Naive thymus-derived CD8-positive, alpha-beta T cell (primary cell): ENCODE measurements around the gene SSU72. TPM values are rescaled to one million over a fixed set of nuclear protein-coding genes. Genes with fewer than 3 reads are reported as not detected.

Experiments
- ATAC-seq, 2 donors: fragments of 150-1000 bp; cut with Tn5 transposase in 1 of 2; sonication (Bioruptor Pico), chemical (Tn5 transposase) in 1 of 2; 1 replicate in 1 of 2; 2 replicates in 1 of 2; pipeline ENCODE4 v1.10.0; 2021; ENCODE audit warnings: mild to moderate bottlenecking in 2 of 2, moderate library complexity in 2 of 2
- POLR2A ChIA-PET: fragments of 350-600 bp; sonication (Branson Sonifier 250); formaldehyde crosslinking; loops from one replicate; lab custom pipeline; 2021; ENCODE audit warnings: antibody characterized with exemption; lab: Charles Lee
- DNase-seq, 10 donors: peaks; one replicate each; pipeline versions ENCODE4 v3.0.0 to v3.0.0-alpha.2; 2020 to 2022
- H3K27ac Mint-ChIP-seq, 10 donors: one replicate each; pipeline ENCODE4 v1.8.0; 2020 to 2022; ENCODE audit warnings: mild to moderate bottlenecking in 10 of 10, mixed read lengths in 10 of 10, moderate library complexity in 4 of 10, inconsistent platforms in 1 of 10
- H3K27me3 Mint-ChIP-seq, 5 donors: one replicate each; pipeline ENCODE4 v1.8.0; 2021 to 2022; ENCODE audit warnings: mixed read lengths in 5 of 5
- H3K36me3 Mint-ChIP-seq, 3 donors: one replicate each; pipeline ENCODE4 v1.8.0; 2020 to 2022; ENCODE audit warnings: mixed read lengths in 3 of 3, mild to moderate bottlenecking in 2 of 3, inconsistent platforms in 1 of 3
- H3K4me1 Mint-ChIP-seq, 4 donors: one replicate each; pipeline ENCODE4 v1.8.0; 2021 to 2022; ENCODE audit warnings: mixed read lengths in 4 of 4
- H3K4me3 Mint-ChIP-seq, 10 donors: one replicate each; pipeline ENCODE4 v1.8.0; 2020 to 2022; ENCODE audit warnings: mild to moderate bottlenecking in 10 of 10, mixed read lengths in 10 of 10, moderate library complexity in 6 of 10, inconsistent platforms in 1 of 10
- H3K9me3 Mint-ChIP-seq, 9 donors: one replicate each; pipeline ENCODE4 v1.8.0; 2020 to 2022; ENCODE audit warnings: mixed read lengths in 9 of 9, mild to moderate bottlenecking in 3 of 9, inconsistent platforms in 1 of 9, moderate library complexity in 1 of 9
- polyA plus RNA-seq, 3 donors: library from polyadenylated mRNA; unstranded; fragments of 300-500 nt; fragmentation: Illumina TruSeq; gene quantifications; one replicate each; pipeline ENCODE4 v1.2.3, GENCODE V29; 2021
- total RNA-seq, 8 experiments: library from RNA in 2 of 8; stranded (reverse) in 2 of 8; gene quantifications; one replicate each; pipeline ENCODE4 v1.2.3 and lab custom pipeline; 2021 to 2026

The SSU72 gene
- total and polyA plus RNA-seq, 5 experiments from 2014 or later = 158 to 290 (median 219) TPM

DNA sequence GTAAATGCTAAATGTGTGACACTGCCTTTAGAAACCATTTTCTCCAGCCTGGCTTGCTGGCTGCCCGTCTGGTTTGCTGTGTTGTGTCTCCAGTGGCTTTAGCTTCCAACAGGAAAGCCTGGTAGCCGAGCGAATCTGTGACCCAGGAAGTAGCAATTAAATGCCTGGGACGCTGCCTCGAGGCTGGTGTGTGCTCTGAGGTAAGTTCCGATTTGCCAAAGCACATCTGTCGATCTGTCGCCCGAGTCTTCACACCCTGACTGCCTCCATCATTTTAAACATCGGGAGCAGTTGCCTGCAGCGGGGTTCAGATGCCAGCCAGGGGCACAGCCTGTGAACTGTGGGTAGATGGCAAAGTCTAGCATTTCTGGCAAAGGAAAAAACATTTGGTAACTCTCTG lies 42.9 kb upstream of the SSU72 start:
- Mint-ChIP-seq H3K36me3 (no peaks in the 10 kb centered on the region), H3K27me3 (no peaks in the 10 kb centered on the region), H3K27ac (peak overlapping the region in 7 of 10 donors; percentile 22 to 89 (median 56)), H3K4me1 (peaks cover 10 to 29% (median 27%) of the 10 kb centered on the region in 4 donors), H3K9me3 (no peaks in the 10 kb centered on the region), H3K4me3 (peak overlapping the region in 8 of 10 donors; percentile 62 to 90 (median 76))
- DNase-seq = no peak
- ATAC-seq = no peak
- POLR2A ChIA-PET = interaction anchor here (0.6 to 9.7 kb wide), 2 partner anchors 10 to 36 kb away, joined by 3 to 246 read pairs; partner anchors contain the start of gene MMP23B

DNA sequence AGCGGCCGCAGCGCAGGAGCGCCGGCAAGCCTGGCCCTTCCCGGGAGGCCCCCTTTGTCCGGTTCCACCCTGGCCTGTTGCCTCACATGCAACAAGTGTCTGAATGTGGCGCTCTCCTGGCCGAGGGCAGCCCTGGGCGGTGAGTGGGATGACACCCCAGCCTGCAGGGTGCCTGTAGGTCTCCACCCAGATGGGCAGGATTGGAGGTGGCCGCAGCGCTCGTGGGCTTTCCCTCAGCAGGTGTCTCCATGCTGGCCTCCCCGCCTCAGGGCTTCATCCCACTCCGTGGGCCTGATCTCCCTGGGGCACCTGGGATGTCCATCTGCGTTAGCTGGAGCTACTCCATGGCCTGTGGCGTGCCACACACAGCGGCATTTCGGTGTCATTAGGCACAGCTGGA lies 42.2 kb upstream of the SSU72 start:
- Mint-ChIP-seq H3K4me1 (peaks cover 8 to 32% (median 31%) of the 10 kb centered on the region in 4 donors), H3K9me3 (no peaks in the 10 kb centered on the region), H3K4me3 (peak overlapping the region; percentile 62 to 90 (median 77)), H3K27me3 (no peaks in the 10 kb centered on the region), H3K36me3 (no peaks in the 10 kb centered on the region), H3K27ac (peak overlapping the region in 7 of 10 donors; percentile 54 to 93 (median 89))
- POLR2A ChIA-PET = interaction anchor here (6.1 to 9.7 kb wide), 2 partner anchors 11 to 14 kb away, joined by 43 to 246 read pairs; partner anchors contain the start of gene MMP23B
- DNase-seq = peak in 1 of 10 donors; percentile 62
- no peak for ATAC-seq

DNA sequence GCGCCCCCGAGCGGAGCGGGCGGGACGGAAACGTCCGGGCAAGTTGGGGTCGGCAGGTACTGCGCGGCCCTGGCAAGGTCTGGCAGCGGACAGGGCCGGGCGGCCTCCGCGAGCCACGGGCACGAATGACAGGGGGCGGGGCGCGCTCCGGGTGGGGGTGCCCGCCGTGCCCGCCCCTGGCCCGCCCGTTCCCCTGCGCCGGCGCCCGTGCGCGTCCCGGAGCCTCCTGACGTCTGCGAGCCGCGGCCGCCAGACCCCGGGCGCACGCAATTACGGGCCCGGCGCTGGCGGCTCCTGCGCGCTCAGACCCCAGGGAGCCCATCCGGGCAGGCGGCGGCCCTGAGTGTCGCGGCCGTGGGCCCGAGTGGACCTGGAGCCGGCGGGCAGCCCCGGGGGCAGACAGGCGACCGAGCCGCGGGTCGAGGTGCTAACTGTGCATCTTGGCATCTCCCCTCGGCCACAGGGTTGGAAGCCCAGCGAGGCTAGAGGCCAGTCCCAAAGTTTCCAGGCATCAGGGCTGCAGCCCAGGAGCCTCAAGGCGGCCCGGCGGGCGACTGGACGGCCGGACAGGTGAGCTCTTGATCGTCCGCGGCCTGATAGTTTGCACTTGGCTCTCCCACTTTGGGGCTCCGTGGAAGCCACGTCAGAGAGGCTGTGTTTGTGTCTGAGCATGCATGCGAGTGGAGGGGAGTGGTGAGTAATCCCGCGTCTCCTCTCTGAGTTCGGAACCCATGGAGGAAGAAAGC lies 41.6 kb upstream of the SSU72 start:
- ATAC-seq (peak; percentile 3 to 21), DNase-seq (peak in 6 of 10 donors; percentile 26 to 69 (median 51))
- POLR2A ChIA-PET = interaction anchor here (0.6 to 9.7 kb wide), 14 partner anchors 9 to 283 kb away, joined by 3 to 246 read pairs (median 8); partner anchors contain the start of genes ATAD3A, AURKAIP1, MMP23B and SSU72
- Mint-ChIP-seq H3K27me3 (no peaks in the 10 kb centered on the region), H3K27ac (peak overlapping the region in 8 of 10 donors; percentile 74 to 93 (median 87)), H3K4me3 (peak overlapping the region; percentile 62 to 90 (median 76)), H3K9me3 (no peaks in the 10 kb centered on the region), H3K36me3 (no peaks in the 10 kb centered on the region), H3K4me1 (peaks cover 8 to 33% (median 31%) of the 10 kb centered on the region in 4 donors)

DNA sequence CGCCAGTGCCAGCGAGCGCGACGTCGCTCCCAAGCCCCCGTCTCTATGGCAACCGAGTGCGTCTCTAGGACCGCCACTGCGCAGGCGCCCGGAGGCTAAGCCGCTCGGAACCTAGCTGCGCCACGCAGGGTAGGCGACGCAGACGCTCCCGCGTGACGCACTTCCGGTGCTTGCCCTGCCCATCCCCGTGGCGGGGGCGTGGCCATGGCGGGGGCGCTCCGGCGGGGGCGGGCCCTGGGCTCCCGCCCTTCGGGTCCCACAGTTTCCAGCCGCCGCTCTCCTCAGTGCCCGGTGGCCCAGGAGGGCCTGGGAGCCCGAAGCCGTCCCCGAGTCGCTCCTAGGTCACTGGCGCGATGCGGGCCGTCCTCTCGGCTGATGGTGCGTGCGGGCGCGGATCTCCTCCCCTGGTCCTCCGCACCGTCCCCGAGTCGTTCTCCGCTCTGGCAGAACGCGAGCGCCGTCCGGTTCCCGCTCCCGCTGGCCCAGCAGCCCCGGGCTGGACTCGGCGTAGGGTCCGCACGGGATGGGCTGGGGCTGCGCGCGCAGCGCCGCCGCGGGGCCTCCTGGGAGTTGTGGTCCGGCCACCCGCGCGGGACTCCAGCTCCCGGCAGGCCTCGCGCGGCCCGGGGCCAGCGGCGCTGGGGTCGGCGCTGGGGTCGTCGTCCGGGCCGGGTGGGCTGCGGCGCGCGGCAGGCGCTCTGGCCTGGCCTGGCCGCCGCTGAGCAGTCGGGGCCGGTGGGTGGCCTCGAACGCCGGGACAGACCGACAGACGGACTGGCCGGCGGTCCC lies 40.8 kb upstream of the SSU72 start, which contains the start of gene MIB2:
Gene MIB2 (plus strand): TSS at position 245 of the 789 bp plus-strand sequence. CDS start 7,953 bp downstream, outside the sequence.
- ATAC-seq (peak; percentile 74 to 79), DNase-seq (peak; percentile 96 to 99 (median 99))
- POLR2A ChIA-PET = interaction anchor here (0.6 to 9.7 kb wide), 22 partner anchors 8 to 283 kb away, joined by 3 to 246 read pairs (median 6); partner anchors contain the start of genes ATAD3A, AURKAIP1, CCNL2 and FNDC10
- Mint-ChIP-seq H3K27ac (peak within 1 kb of the TSS; percentile 94 to 100 (median 99)), H3K36me3 (no peaks in the 10 kb centered on the region), H3K9me3 (no peaks in the 10 kb centered on the region), H3K4me3 (peak within 1 kb of the TSS; percentile 92 to 99 (median 97)), H3K27me3 (no peaks in the 10 kb centered on the region), H3K4me1 (peaks cover 8 to 33% (median 31%) of the 10 kb centered on the region in 4 donors)

DNA sequence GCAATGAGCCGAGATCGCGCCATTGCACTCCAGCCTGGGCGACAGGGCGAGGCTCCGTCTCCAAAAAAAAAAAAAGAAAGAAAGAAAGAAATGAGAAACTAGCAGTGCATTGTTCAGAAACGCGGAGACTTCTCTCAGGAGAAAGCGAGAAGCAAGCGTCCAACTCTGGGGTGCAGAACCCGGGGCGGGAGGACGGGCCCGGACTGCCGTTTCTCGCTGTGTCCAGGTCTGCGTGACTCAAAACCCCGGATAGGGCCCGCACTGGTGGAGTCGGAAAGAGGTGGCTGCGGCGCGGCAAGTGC lies 40.2 kb upstream of the SSU72 start:
- POLR2A ChIA-PET = interaction anchor here (0.6 to 9.7 kb wide), 19 partner anchors 8 to 282 kb away, joined by 3 to 246 read pairs (median 8); partner anchors contain the start of genes AURKAIP1, CCNL2, FNDC10 and MMP23B
- Mint-ChIP-seq H3K9me3 (no peaks in the 10 kb centered on the region), H3K36me3 (no peaks in the 10 kb centered on the region), H3K4me3 (peak overlapping the region; percentile 92 to 99 (median 97)), H3K27me3 (no peaks in the 10 kb centered on the region), H3K4me1 (peaks cover 8 to 33% (median 31%) of the 10 kb centered on the region in 4 donors), H3K27ac (peak overlapping the region; percentile 94 to 100 (median 99))
- DNase-seq (no peak), ATAC-seq (peak; percentile 2 to 9)

DNA sequence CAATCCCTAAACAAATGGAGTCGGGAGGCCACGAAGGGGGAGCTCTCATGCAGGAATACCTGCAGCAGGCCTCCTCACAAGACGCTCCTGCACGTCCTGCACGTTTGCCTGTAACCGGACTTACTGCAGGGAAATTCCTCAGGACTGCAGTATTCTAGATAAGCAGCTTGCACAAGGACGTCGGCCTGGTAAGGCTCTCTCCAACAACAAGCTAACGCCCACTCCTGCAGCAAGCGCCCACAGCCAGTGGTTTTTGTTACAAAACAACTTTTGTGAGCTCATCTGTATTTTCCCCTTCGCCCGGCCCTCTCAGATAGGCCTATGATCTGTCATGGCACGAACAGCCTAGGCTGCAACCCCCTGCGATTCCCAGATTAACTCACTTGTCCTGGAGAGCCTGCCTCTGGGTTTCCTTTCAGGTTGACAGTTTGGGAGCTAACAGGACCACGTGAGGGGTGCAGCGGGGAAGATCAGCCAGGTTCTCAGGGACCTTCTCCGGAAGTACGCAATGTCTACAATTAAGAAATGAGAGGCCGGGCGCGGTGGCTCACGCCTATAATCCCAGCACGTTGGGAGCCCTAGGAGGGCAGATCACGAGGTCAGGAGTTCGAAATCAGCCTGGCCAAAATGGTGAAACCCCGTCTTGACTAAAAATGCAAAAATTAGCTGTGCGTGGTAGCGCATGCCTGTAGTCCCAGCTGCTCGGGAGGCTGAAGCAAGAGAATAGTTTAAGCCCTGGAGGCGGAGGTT lies 39.7 kb upstream of the SSU72 start:
- Mint-ChIP-seq H3K4me3 (peak overlapping the region; percentile 92 to 99 (median 97)), H3K4me1 (peaks cover 8 to 33% (median 31%) of the 10 kb centered on the region in 4 donors), H3K9me3 (no peaks in the 10 kb centered on the region), H3K36me3 (no peaks in the 10 kb centered on the region), H3K27ac (peak overlapping the region; percentile 94 to 100 (median 99)), H3K27me3 (no peaks in the 10 kb centered on the region)
- ATAC-seq (peak; percentile 39 to 42), DNase-seq (peak in 9 of 10 donors; percentile 47 to 86 (median 71))
- POLR2A ChIA-PET = interaction anchor here (0.6 to 9.7 kb wide), 21 partner anchors 7 to 282 kb away, joined by 3 to 246 read pairs (median 6); partner anchors contain the start of genes AURKAIP1, CCNL2, FNDC10 and MMP23B

DNA sequence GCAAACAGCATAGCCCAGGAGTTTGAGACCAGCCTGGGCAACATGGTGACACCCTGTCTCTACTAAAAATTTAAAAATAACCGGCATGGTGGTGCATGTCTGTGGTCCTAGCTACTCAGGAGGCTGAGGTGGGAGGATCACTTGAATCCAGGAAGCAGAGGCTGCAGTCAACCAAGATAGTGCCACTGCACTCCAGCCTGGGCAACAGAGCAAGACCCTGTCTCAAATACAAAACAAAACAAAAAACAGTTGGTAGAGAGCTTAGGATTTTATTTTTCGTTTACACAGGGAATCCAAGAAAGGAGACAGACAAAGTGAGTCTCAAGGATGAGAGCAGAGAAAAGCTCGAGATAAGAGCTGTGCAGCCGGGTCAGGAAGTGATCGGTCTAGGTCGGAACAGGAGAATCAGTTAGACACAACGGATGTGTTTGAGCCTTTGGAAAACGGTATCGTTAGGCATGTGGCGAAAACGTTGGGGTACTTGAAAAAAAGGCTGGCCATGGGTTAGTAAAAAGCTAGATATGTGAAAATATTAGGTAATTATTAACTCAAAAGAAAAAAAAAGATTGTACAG lies 38.9 kb upstream of the SSU72 start:
- no peaks in the 10 kb centered on the region for H3K36me3 Mint-ChIP-seq
- H3K4me3 Mint-ChIP-seq = peak overlapping the region; percentile 92 to 99 (median 97)
- H3K27me3 Mint-ChIP-seq = no peaks in the 10 kb centered on the region
- no peak for DNase-seq
- no peak for ATAC-seq
- H3K4me1 Mint-ChIP-seq = peaks cover 8 to 33% (median 31%) of the 10 kb centered on the region in 4 donors
- POLR2A ChIA-PET = interaction anchor here (0.8 to 9.7 kb wide), 13 partner anchors 11 to 238 kb away, joined by 3 to 246 read pairs (median 8); partner anchors contain the start of genes AURKAIP1, CCNL2, FNDC10 and MMP23B
- no peaks in the 10 kb centered on the region for H3K9me3 Mint-ChIP-seq
- peak overlapping the region; percentile 94 to 100 (median 99) for H3K27ac Mint-ChIP-seq

DNA sequence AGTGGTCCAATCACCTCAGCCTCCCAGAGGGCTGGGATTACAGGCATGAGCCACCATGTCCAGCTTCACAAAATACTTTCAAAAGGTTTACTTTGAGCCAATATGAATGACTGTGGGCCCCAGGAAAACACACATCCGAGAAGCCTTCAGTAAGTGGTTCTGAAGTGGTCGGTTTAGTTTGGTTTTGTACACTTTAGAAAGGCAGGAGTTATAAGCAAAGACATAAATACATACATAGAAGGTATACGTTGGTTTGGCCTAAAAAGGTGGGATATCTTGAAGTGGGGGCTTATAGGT lies 37.4 kb upstream of the SSU72 start:
- Mint-ChIP-seq H3K27ac (peak overlapping the region in 9 of 10 donors; percentile 14 to 88 (median 45)), H3K27me3 (no peaks in the 10 kb centered on the region), H3K4me1 (peaks cover 9 to 33% (median 30%) of the 10 kb centered on the region in 4 donors), H3K4me3 (peak overlapping the region in 5 of 10 donors; percentile 2 to 33 (median 8)), H3K9me3 (no peaks in the 10 kb centered on the region), H3K36me3 (no peaks in the 10 kb centered on the region)
- DNase-seq (no peak), ATAC-seq (no peak)
- POLR2A ChIA-PET = interaction anchor here (0.7 to 9.7 kb wide), 3 partner anchors 9 to 33 kb away, joined by 5 to 246 read pairs (median 43); partner anchors contain the start of gene MMP23B

DNA sequence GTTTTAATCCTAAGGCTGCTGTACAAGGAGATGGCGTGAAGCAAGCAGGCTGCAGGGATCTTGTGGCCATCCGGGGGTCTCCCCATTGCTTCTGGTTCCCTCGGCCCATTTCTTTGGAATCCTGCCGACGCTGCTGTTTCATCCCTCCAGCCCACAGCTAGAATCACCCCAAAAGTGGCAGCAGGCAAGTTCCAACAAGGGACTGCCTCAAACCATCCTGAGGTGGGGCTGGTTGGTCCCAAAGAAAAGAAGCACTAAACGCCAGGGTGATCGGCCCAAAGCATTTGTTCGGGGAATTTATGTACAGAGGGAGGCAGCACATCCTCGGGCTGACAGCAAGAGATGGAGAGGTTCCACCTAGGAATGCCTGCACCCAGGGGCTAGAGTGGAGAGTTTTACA lies 36.1 kb upstream of the SSU72 start:
- Mint-ChIP-seq H3K4me3 (no peak overlapping the region), H3K9me3 (no peaks in the 10 kb centered on the region), H3K27me3 (no peaks in the 10 kb centered on the region), H3K36me3 (no peaks in the 10 kb centered on the region), H3K27ac (peak overlapping the region in 7 of 10 donors; percentile 8 to 79 (median 48)), H3K4me1 (peaks cover 13 to 37% (median 31%) of the 10 kb centered on the region in 4 donors)
- ATAC-seq (no peak), DNase-seq (no peak)
- POLR2A ChIA-PET = interaction anchor here (0.7 to 6.1 kb wide), 5 partner anchors 8 to 178 kb away, joined by 3 to 43 read pairs (median 4); no protein-coding TSS in a partner anchor

DNA sequence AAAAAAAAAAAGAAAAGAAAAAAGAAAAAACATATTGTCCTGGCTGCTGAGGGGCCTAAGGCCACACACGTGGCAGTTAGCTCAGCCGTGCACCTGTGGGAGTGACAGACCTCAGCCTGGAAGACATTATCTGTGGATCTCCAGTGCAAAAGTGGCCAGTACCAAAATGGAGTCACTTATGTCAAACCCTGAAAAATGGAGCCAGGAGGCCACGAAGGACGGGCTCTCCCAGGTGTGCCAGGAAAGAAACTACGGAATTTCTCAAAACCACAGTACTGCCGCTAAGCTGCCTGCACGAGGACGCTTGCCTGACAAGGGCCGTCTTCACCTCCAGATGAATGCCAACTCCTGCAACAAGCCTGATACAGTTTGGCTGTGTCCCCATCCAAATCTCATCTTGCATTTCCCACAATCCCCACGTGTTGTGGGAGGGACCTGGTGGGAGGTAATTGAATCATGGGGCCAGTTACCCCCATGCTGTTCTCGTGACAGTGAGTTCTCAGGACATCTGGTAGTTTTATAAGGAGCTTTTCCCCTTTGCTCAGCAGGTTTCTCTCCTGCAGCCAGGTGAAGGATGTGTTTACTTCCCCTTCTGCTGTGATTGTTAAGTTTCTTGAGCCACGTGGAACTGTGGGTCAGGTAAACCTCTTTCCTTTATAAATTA lies 35.3 kb upstream of the SSU72 start:
- no peak overlapping the region for H3K4me3 Mint-ChIP-seq
- no peak for DNase-seq
- H3K27ac Mint-ChIP-seq = peak overlapping the region in 3 of 10 donors; percentile 8 to 37 (median 36)
- POLR2A ChIA-PET = interaction anchor here (0.7 to 1.4 kb wide), 4 partner anchors 19 to 59 kb away, joined by 3 to 6 read pairs (median 4); no protein-coding TSS in a partner anchor
- H3K4me1 Mint-ChIP-seq = peaks cover 13 to 36% (median 31%) of the 10 kb centered on the region in 4 donors
- H3K9me3 Mint-ChIP-seq = no peaks in the 10 kb centered on the region
- H3K27me3 Mint-ChIP-seq = no peaks in the 10 kb centered on the region
- no peaks in the 10 kb centered on the region for H3K36me3 Mint-ChIP-seq
- ATAC-seq = no peak
